IPS DF 6.9 (cell line): ENCODE results near the gene MBP.
"Not testable (repeated sequence)": the region's sequence is repeated elsewhere in the genome, so short reads cannot be mapped to it uniquely, and the experiment has no call there.

Experiments used
- DNase-seq: peaks from one replicate; pipeline ENCODE4 v3.0.0-alpha.2; 2013; ENCODE audit warnings: low read depth, low spot score
- H3K27ac ChIP-seq: one replicate; pipeline ENCODE4 v1.5.1; 2013; ENCODE audit warnings: low read length, control low read depth
- H3K27me3 ChIP-seq: 2 replicates; pipeline ENCODE4 v1.6.1; 2013; ENCODE audit warnings: mild to moderate bottlenecking, low read length; ENCODE audit not compliant: control insufficient read depth, insufficient read depth
- H3K36me3 ChIP-seq: 2 replicates; pipeline ENCODE4 v1.6.1; 2013; ENCODE audit warnings: low read length; ENCODE audit not compliant: control insufficient read depth, insufficient read depth
- H3K4me1 ChIP-seq: 2 replicates; pipeline ENCODE4 v1.6.1; 2013; ENCODE audit warnings: low read length; ENCODE audit not compliant: control insufficient read depth, insufficient read depth
- H3K4me3 ChIP-seq: 2 replicates; pipeline ENCODE4 v1.5.1; 2013; ENCODE audit warnings: mild to moderate bottlenecking, low read length
- H3K9me3 ChIP-seq: 2 replicates; pipeline ENCODE4 v1.6.1; 2013; ENCODE audit warnings: low read length, inconsistent platforms; ENCODE audit not compliant: control insufficient read depth, insufficient read depth
- WGBS: extraction: QIAGEN DNeasy Blood & Tissue Kit; methylation state at CpG from one replicate; pipeline ENCODE4 v1.1.7; 2013; ENCODE audit warnings: mixed read lengths, missing lambda C conversion rate; ENCODE audit not compliant: insufficient read length, insufficient coverage; 5-methylcytosine and 5-hydroxymethylcytosine counted together

MBP gene

DNA sequence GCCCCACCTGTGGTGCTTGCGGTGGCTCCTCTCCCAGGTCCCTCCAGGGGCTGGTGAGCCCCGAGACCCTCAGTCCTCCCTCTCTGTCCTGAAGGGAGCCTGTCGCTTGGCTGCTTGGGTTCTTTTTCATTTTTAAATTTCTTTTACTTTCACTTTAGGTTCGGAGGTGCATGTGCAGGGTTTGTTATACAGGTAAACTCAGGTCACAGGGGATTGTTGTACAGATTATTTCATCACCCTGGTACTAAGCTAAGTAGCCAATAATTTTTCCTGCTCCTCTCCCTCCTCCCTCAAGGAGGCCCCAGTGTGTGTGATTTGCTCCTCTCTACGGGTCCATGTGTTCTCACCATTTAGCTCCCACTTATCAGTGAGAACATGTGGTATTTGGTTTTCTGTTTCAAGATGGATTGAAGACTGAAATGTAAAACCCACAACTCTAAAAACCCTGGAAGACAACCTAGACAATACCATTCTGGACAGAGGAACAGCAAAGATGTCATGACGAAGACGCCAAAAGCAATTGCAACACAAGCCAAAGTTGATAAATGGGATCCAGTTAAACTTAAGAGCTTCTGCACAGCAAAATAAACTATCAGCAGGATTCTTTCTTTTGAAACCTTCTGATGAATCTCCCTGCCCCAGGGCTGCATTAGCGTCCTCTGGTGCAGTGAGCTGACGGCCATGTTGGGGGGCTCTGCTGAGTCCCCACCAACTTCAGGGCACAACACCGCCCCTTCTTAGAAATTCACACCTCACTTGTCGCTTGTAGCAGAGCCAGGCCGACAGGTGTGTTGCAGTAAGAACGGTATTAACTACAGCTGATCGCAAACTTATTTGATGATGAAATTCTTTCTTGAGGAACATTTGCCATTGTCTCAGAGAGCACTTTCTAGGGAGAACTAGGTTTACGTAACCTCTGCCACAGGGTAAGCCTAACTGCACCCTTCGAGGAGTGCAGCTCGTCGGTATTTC lies 174.9 kb downstream of the MBP start:
- Histone ChIP-seq H3K27ac (no peak overlapping the region), H3K4me1 (no peaks in the 10 kb centered on the region), H3K27me3 (no peaks in the 10 kb centered on the region), H3K4me3 (no peak overlapping the region), H3K9me3 (no peaks in the 10 kb centered on the region), H3K36me3 (peaks cover 3% of the 10 kb centered on the region; the same call in 1 of the 2 replicates)
- WGBS: no CpG with 5 or more reads among the region's 18 CpGs
- no peak for DNase-seq

DNA sequence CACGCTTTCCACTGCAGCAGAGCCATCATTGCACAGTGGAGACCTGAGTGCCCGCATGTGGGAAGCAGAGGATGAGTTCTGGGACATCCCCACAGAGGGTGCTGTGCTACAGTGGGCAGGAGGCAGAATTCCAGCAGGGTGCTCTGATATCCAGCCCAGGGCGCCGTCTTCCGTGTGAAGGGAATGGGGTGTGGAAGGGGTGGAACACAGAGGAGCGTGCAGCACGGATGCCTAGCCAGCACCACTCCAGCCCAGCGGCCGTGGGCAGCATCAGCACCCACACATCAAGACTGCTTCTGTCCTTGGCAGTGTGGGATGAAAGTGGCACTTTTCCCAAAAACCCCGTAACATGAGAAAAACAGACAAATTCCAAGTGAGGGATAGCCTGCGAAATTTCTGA lies 175.9 kb downstream of the MBP start:
- Histone ChIP-seq H3K9me3 (no peaks in the 10 kb centered on the region), H3K4me3 (no peak overlapping the region), H3K27me3 (no peaks in the 10 kb centered on the region), H3K4me1 (no peaks in the 10 kb centered on the region), H3K36me3 (peaks cover 3% of the 10 kb centered on the region; the same call in 1 of the 2 replicates), H3K27ac (no peak overlapping the region)
- WGBS: no CpG with 5 or more reads among the region's 11 CpGs
- DNase-seq: no peak

DNA sequence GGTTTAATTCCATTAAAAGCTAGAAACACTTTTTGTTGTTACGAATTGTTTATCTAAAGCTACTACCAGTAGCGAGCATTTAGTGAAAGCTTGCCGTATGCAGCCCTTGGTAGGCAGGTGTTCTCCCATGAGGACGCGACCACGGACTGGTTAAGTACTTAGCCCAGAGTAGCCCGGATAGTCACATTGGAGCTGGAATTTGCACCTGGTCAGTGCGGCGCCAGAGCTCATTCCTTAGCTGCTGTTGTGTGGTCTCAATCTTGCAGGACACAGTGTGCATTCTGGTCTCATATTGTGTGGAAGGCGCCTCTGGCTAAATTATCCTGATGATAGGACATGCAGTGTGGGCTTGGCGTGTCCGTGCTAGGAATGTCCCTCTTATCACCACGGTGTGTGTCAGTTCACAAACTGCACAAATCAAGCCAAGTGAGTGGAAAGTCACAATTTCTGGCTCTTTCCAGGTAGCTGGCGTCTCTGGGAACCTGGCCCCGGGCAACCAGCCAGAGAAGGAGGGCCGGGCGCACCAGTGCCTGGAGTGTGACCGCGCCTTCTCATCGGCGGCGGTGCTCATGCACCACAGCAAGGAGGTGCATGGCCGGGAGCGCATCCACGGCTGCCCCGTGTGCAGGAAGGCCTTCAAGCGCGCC lies 176.9 kb downstream of the MBP start:
- no peak for DNase-seq
- H3K4me1 ChIP-seq: no peaks in the 10 kb centered on the region
- WGBS: no CpG with 5 or more reads among the region's 28 CpGs
- H3K27me3 ChIP-seq: no peaks in the 10 kb centered on the region
- peaks cover 3% of the 10 kb centered on the region; the same call in 1 of the 2 replicates for H3K36me3 ChIP-seq
- no peaks in the 10 kb centered on the region for H3K9me3 ChIP-seq
- H3K27ac ChIP-seq: no peak overlapping the region
- H3K4me3 ChIP-seq: no peak overlapping the region

DNA sequence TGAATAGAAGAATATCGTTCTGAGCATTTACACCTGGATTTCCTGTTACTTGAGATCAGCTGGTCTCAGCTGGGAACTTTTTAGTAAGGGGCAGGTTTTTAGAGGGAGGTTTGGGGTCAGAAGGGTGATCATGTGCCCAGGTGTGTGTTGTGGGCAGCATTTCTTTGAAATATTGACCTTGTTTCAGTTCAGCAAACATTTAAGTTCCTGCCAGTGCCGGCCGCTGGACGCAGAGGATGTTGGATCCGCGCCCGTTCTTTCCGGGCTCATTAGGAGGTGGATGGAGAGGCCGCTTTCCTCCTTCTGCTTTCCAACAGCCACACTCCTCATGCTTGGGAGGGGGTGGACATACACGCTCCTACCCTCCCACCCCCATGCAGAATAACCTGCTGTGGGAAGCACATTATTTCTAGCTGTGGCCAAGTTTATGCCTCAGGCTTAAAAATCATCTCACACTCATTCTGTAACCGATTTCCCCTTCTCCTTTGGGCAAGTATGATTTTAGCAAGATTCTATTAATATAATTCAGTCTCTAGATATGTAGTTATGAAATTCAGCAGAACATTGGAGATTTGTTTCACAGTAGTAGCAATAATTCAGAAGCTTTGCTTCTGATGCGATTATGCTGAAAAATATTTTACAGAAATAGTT lies 178.9 kb downstream of the MBP start:
- Histone ChIP-seq H3K4me3 (no peak overlapping the region), H3K27me3 (no peaks in the 10 kb centered on the region), H3K27ac (no peak overlapping the region), H3K36me3 (peaks cover 3% of the 10 kb centered on the region; the same call in 1 of the 2 replicates), H3K4me1 (no peaks in the 10 kb centered on the region), H3K9me3 (no peaks in the 10 kb centered on the region)
- no peak for DNase-seq
- no CpG with 5 or more reads among the region's 12 CpGs for WGBS

DNA sequence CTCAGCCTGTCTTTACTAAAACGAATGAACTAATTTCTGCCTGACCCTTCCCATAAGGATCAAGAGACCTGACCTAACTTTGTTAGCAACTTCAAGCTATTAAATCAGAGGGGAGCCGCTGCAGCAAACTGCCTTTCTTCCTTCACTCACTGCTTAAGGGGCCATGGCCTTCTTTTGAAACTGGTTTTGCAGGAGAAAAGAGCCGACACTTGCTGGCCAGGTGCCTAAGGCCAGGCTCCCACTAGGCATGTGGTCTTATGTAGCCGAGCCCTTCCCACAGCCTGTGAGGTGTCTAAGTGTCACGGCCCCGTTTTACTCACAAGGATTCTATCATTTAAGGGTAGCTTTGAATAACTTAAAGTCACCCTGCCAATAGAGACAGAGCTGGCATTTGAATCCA lies 179.4 kb downstream of the MBP start:
- WGBS: no CpG with 5 or more reads among the region's 6 CpGs
- Histone ChIP-seq H3K4me3 (no peak overlapping the region), H3K4me1 (no peaks in the 10 kb centered on the region), H3K9me3 (no peaks in the 10 kb centered on the region), H3K36me3 (peaks cover 3% of the 10 kb centered on the region; the same call in 1 of the 2 replicates), H3K27ac (no peak overlapping the region), H3K27me3 (no peaks in the 10 kb centered on the region)
- DNase-seq: no peak

DNA sequence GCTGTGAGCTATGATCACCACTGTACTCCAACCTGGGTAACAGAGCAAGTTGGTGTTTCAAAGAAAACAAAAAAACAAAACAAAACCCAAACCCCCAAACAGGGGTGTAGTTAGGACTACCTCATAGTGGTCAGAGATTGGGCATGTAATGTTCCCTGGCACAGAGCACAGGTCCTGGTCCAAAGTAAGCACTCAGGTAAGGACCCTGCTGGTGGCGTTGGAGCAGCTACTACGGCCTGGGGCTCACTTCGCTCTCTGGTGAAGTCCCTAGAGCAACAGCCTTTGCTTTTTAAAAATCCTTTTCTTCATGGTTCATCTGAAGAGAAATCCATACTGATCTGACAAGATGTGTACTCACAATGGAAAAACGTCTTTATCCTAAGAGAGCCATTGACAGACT lies 179.8 kb downstream of the MBP start:
- H3K9me3 ChIP-seq: no peaks in the 10 kb centered on the region
- no peaks in the 10 kb centered on the region for H3K27me3 ChIP-seq
- DNase-seq: no peak
- H3K27ac ChIP-seq: no peak overlapping the region
- H3K4me3 ChIP-seq: no peak overlapping the region
- H3K36me3 ChIP-seq: peaks cover 3% of the 10 kb centered on the region; the same call in 1 of the 2 replicates
- H3K4me1 ChIP-seq: no peaks in the 10 kb centered on the region
- no CpG with 5 or more reads among the region's 4 CpGs for WGBS

DNA sequence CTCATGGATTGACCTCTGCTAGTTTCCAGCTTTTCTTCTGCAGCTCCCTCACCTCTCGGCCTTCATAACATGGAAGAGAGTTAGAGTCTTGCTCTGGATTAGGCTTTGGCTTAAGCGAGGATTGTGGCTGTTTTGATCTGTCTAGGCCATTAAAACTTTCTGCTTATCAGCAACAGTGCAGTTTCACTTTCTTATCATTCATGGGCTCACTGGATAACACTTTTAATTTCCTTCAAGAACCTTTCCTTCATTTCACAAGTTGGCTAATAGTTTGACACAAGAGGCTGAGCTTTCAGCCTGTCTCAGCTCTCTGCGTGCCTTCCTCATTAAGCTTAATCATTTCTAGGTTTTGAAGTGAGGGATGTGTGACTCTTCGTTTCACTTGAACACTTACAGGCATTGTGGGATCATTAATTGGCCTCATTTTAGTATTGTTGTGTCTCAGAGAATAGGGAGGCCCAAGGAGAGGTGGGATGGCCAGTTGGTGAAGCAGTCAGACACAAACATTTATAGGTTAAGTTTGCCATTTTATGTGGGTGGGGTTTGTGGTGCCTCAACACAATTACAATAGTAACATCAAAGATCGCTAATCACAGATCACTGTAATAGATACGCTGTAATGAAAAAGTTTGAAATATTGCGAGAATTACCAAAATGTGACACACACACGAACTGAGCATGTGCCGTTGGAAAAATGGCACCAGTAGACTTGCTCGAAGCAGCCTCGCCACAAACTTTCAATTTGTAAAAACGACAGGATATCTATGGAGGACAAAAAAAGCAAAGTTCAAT lies 180.9 kb downstream of the MBP start:
- H3K27me3 ChIP-seq: no peaks in the 10 kb centered on the region
- WGBS: no CpG with 5 or more reads among the region's 12 CpGs
- DNase-seq: no peak
- no peaks in the 10 kb centered on the region for H3K4me1 ChIP-seq
- peaks cover 3% of the 10 kb centered on the region; the same call in 1 of the 2 replicates for H3K36me3 ChIP-seq
- no peaks in the 10 kb centered on the region for H3K9me3 ChIP-seq
- H3K4me3 ChIP-seq: no peak overlapping the region
- no peak overlapping the region for H3K27ac ChIP-seq

DNA sequence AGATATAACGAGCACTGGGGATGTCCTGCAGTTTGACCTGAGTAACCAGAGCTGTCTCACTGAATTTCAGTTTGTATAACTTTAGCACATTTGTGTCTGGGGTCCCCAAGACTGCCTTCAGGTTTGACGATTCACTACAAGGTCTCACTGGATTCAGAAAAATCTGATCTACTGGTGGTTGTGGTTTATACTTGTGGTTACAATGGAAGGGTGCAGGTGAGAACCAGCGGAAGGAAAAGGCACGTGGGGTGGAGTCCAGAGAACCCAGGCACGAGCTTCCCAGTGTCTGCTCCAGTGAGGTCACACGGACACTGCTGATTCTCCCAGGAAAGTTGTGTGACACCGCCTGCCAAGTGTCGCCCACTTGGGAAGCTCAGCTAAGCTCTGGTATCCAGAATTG lies 184.2 kb downstream of the MBP start:
- H3K36me3 ChIP-seq: no peaks in the 10 kb centered on the region
- no peak overlapping the region for H3K27ac ChIP-seq
- H3K9me3 ChIP-seq: no peaks in the 10 kb centered on the region
- no peaks in the 10 kb centered on the region for H3K27me3 ChIP-seq
- no peaks in the 10 kb centered on the region for H3K4me1 ChIP-seq
- no peak for DNase-seq
- H3K4me3 ChIP-seq: no peak overlapping the region
- no CpG with 5 or more reads among the region's 8 CpGs for WGBS

DNA sequence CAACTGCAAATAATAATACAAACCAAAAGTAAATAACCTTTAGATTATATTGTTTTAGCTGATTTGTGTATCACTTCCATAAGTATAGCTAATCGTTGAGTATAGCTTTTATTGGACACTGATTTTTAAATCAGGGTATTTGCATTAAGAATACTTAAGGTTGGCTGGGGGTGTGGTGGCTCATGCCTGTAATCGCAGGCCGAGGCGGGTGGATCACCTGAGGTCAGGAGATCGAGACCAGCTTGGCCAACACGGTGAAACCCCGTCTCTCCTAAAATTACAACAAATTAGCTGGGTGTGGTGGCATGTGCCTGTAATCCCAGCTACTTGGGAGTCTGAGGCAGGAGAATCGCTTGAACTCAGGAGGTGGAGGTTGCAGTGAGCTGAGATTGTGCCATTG lies 188.2 kb downstream of the MBP start:
- not testable (repeated sequence) for H3K27me3 ChIP-seq, H3K4me3 ChIP-seq, H3K4me1 ChIP-seq, H3K9me3 ChIP-seq, H3K36me3 ChIP-seq, H3K27ac ChIP-seq, DNase-seq
- no CpG with 5 or more reads among the region's 8 CpGs for WGBS
